Measurements from ENCODE around the gene EGFR.
"Not testable (repeated sequence)": the region's sequence is repeated elsewhere in the genome, so short reads cannot be mapped to it uniquely, and the experiment has no call there.

EGFR gene

GRCh38 chr7:55016061-55016745 lies 2.6 kb upstream of the EGFR start:
- no peak for DNase-seq

GRCh38 chr7:55016746-55017090 lies 2.1 kb upstream of the EGFR start:
- no peak for DNase-seq

- no peak for DNase-seq
Measured at GRCh38 chr7:55017841-55018240, 976 bp upstream of the EGFR start.

- DNase-seq = no peak
Measured at GRCh38 chr7:55019191-55019690, 424 bp downstream of the EGFR start.

GRCh38 chr7:55019691-55020465 lies 1.1 kb downstream of the EGFR start:
- DNase-seq = no peak

- DNase-seq = no peak
Measured at GRCh38 chr7:55020466-55020871, 1.7 kb downstream of the EGFR start.

- DNase-seq = no peak
Measured at GRCh38 chr7:55021053-55021452, 2.2 kb downstream of the EGFR start.

- DNase-seq = no peak
Measured at GRCh38 chr7:55022002-55022985, 3.5 kb downstream of the EGFR start.

GRCh38 chr7:55023841-55024505 lies 5.2 kb downstream of the EGFR start:
- no peak for DNase-seq

GRCh38 chr7:55024776-55025175 lies 6.0 kb downstream of the EGFR start:
- DNase-seq = no peak

GRCh38 chr7:55026086-55026790 lies 7.4 kb downstream of the EGFR start:
- DNase-seq = no peak

GRCh38 chr7:55026867-55027490 lies 8.2 kb downstream of the EGFR start:
- no peak for DNase-seq

GRCh38 chr7:55028011-55028410 lies 9.2 kb downstream of the EGFR start:
- DNase-seq = no peak

GRCh38 chr7:55030314-55030713 lies 11.5 kb downstream of the EGFR start:
- no peak for DNase-seq

GRCh38 chr7:55031075-55031474 lies 12.3 kb downstream of the EGFR start:
- DNase-seq = no peak

GRCh38 chr7:55032069-55032699 lies 13.4 kb downstream of the EGFR start:
- no peak for DNase-seq

GRCh38 chr7:55033236-55033846 lies 14.5 kb downstream of the EGFR start:
- DNase-seq = no peak

GRCh38 chr7:55034776-55035175 lies 16.0 kb downstream of the EGFR start:
- no peak for DNase-seq

- not testable (repeated sequence) for DNase-seq
Measured at GRCh38 chr7:55035410-55035809, 16.6 kb downstream of the EGFR start.

GRCh38 chr7:55036950-55037736 lies 18.3 kb downstream of the EGFR start:
- DNase-seq = no peak

All from activated CD4-positive, alpha-beta T cell treated with anti-CD3 and anti-CD28 coated beads for 48 hours (primary cell).